Colonic mucosa (tissue), 4 donors: Measurements from ENCODE around the gene TBC1D22A. TPM values are rescaled to one million over a fixed set of nuclear protein-coding genes. Genes with fewer than 3 reads are reported as not detected.

Experiments
- DNase-seq: peaks from one replicate; pipeline ENCODE4 v3.0.0-alpha.2; 2020
- H3K27ac ChIP-seq: fragments of 200-600 bp; one replicate; pipeline ENCODE4 v1.8.0; 2021
- H3K27me3 ChIP-seq: fragments of 200-600 bp; one replicate; pipeline ENCODE4 v1.8.0; 2021
- H3K36me3 ChIP-seq: fragments of 200-600 bp; one replicate; pipeline ENCODE4 v1.8.0; 2021
- H3K4me1 ChIP-seq: fragments of 200-600 bp; one replicate; pipeline ENCODE4 v1.8.0; 2021; ENCODE audit warnings: mild to moderate bottlenecking
- H3K4me3 ChIP-seq: fragments of 200-600 bp; one replicate; pipeline ENCODE4 v1.8.0; 2021
- H3K9ac ChIP-seq, 2 donors: one replicate each; pipeline ENCODE4 v1.7.0; 2013; ENCODE audit warnings: control low read depth in 2 of 2, low read depth in 2 of 2, low read length in 2 of 2
- H3K9me3 ChIP-seq: fragments of 200-600 bp; one replicate; pipeline ENCODE4 v1.8.0; 2021
- intact Hi-C: fragments of 100-400 bp; cut with DNase I; formaldehyde crosslinking; loops from one replicate; pipeline ENCODE4 v1.14.1; 2022
- total RNA-seq, 2 donors: library from RNA; stranded (reverse); fragmentation: NEBNext Ultra II Directional in 1 of 2; extraction: Animal tissue kit (Norgen Biotek cat#: 25700) in 1 of 2; gene quantifications; one replicate each; pipeline ENCODE4 v1.2.1, GENCODE V29; 2021
- TF ChIP-seq, protein P1 (sequence below): fragments of 200-600 bp; IDR thresholded peaks from one replicate; pipeline ENCODE4 v1.8.0; 2022; ENCODE audit warnings: antibody characterized with exemption, mild to moderate bottlenecking
- donor health status: healthy.
- donor health status: DM: no; HTN: no; CAD: no.
- donor health status: DM: no; HTN: no; CAD: no.

TBC1D22A gene
- total RNA-seq, 2 donors from 2014 or later: 34.2 to 36.4 TPM

DNA sequence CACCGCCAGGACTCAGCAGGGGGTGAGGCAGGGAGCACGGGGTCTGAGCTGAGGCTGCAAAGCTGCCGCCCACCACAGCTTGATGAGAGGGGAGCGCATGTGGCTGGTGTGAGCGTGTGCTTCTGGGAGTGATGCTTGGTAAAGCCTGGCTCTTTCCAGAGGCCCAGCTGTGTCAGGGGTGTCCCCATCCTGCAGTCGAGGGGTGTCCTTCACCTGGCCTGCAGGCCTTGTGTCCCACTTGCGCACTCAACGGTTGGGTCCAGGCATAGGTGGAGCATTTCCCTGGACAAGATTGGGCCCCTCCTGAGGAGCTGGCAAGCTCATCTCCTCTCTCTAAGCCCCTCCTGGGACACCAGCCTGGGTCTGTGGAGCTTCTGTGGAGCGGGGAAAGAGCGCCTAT is 273.9 kb downstream of the TBC1D22A start:
- no peaks in the 10 kb centered on the region for H3K27me3 ChIP-seq
- no peak overlapping the region for H3K27ac ChIP-seq
- DNase-seq: no peak
- H3K9me3 ChIP-seq: no peaks in the 10 kb centered on the region
- H3K9ac ChIP-seq: no peak overlapping the region
- TF ChIP-seq, protein P1, sequence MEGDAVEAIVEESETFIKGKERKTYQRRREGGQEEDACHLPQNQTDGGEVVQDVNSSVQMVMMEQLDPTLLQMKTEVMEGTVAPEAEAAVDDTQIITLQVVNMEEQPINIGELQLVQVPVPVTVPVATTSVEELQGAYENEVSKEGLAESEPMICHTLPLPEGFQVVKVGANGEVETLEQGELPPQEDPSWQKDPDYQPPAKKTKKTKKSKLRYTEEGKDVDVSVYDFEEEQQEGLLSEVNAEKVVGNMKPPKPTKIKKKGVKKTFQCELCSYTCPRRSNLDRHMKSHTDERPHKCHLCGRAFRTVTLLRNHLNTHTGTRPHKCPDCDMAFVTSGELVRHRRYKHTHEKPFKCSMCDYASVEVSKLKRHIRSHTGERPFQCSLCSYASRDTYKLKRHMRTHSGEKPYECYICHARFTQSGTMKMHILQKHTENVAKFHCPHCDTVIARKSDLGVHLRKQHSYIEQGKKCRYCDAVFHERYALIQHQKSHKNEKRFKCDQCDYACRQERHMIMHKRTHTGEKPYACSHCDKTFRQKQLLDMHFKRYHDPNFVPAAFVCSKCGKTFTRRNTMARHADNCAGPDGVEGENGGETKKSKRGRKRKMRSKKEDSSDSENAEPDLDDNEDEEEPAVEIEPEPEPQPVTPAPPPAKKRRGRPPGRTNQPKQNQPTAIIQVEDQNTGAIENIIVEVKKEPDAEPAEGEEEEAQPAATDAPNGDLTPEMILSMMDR: no peak
- intact Hi-C loops: no loop called here
- H3K4me1 ChIP-seq: peaks cover 11% of the 10 kb centered on the region
- H3K4me3 ChIP-seq: no peak overlapping the region
- no peaks in the 10 kb centered on the region for H3K36me3 ChIP-seq

GRCh38 chr22:47036936-47037485 is 274.6 kb downstream of the TBC1D22A start:
- Histone ChIP-seq H3K9ac (no peak overlapping the region), H3K9me3 (no peaks in the 10 kb centered on the region), H3K27me3 (no peaks in the 10 kb centered on the region), H3K27ac (no peak overlapping the region), H3K4me1 (peaks cover 10% of the 10 kb centered on the region), H3K4me3 (no peak overlapping the region), H3K36me3 (no peaks in the 10 kb centered on the region)
- no peak for DNase-seq
- TF ChIP-seq, protein P1: no peak
- intact Hi-C loops: no loop called here

- TF ChIP-seq, protein P1: no peak
- no peak for DNase-seq
- intact Hi-C loops: no loop called here
- Histone ChIP-seq H3K9me3 (no peaks in the 10 kb centered on the region), H3K27ac (no peak overlapping the region), H3K9ac (no peak overlapping the region), H3K4me1 (no peaks in the 10 kb centered on the region), H3K4me3 (no peak overlapping the region), H3K36me3 (no peaks in the 10 kb centered on the region), H3K27me3 (no peaks in the 10 kb centered on the region)
Measured at GRCh38 chr22:47038206-47038835, 275.9 kb downstream of the TBC1D22A start.

GRCh38 chr22:47039356-47039755 is 276.9 kb downstream of the TBC1D22A start:
- Histone ChIP-seq H3K27ac (no peak overlapping the region), H3K9ac (no peak overlapping the region), H3K36me3 (no peaks in the 10 kb centered on the region), H3K4me3 (no peak overlapping the region), H3K9me3 (no peaks in the 10 kb centered on the region), H3K27me3 (no peaks in the 10 kb centered on the region), H3K4me1 (peaks cover 9% of the 10 kb centered on the region)
- TF ChIP-seq, protein P1: no peak
- intact Hi-C loops: no loop called here
- no peak for DNase-seq

- no peaks in the 10 kb centered on the region for H3K9me3 ChIP-seq
- H3K4me3 ChIP-seq: no peak overlapping the region
- no peak for DNase-seq
- TF ChIP-seq, protein P1: no peak
- intact Hi-C loops: no loop called here
- no peak overlapping the region for H3K27ac ChIP-seq
- no peaks in the 10 kb centered on the region for H3K36me3 ChIP-seq
- H3K4me1 ChIP-seq: peaks cover 9% of the 10 kb centered on the region
- no peak overlapping the region for H3K9ac ChIP-seq
- H3K27me3 ChIP-seq: no peaks in the 10 kb centered on the region
Measured at GRCh38 chr22:47040486-47041270, 278.2 kb downstream of the TBC1D22A start.
